Astrocyte (in vitro differentiated cells and primary cell): Measurements from ENCODE around the gene ZNF584. TPM values are rescaled to one million over a fixed set of nuclear protein-coding genes. Genes with fewer than 3 reads are reported as not detected.

Experiments used
- DNase-seq: peaks from one replicate; pipeline ENCODE4 v3.0.0-alpha.2; 2010; ENCODE audit warnings: low read depth
- FAIRE-seq: peaks from 2 replicates; lab custom pipeline; 2011; peaks lifted over from hg19 to GRCh38; lab: Jason Lieb, UNC
- H2AFZ ChIP-seq: 2 replicates; pipeline ENCODE4 v1.6.0; 2012; ENCODE audit warnings: low read depth, low read length, inconsistent platforms
- H3K27ac ChIP-seq: 2 replicates; pipeline ENCODE4 v1.5.1; 2011; ENCODE audit warnings: low read depth, low read length, inconsistent platforms
- H3K27me3 ChIP-seq: 2 replicates; pipeline ENCODE4 v1.6.0; 2011; ENCODE audit warnings: low read length, inconsistent platforms; ENCODE audit not compliant: insufficient read depth
- H3K36me3 ChIP-seq: 2 replicates; pipeline ENCODE4 v1.5.1; 2011; ENCODE audit warnings: low read length, inconsistent platforms; ENCODE audit not compliant: insufficient read depth
- H3K4me1 ChIP-seq: 2 replicates; pipeline ENCODE4 v1.5.1; 2011; ENCODE audit warnings: low read length, inconsistent platforms; ENCODE audit not compliant: insufficient read depth
- H3K4me2 ChIP-seq: 2 replicates; pipeline ENCODE4 v1.6.0; 2012; ENCODE audit warnings: low read length, inconsistent platforms
- H3K4me3 ChIP-seq: 2 replicates; pipeline ENCODE4 v1.5.1; 2011; ENCODE audit warnings: low read depth, mild to moderate bottlenecking, low read length, inconsistent platforms; ENCODE audit not compliant: insufficient read depth
- H3K79me2 ChIP-seq: 2 replicates; pipeline ENCODE4 v1.6.0; 2012; ENCODE audit warnings: mild to moderate bottlenecking, low read length, inconsistent platforms; ENCODE audit not compliant: insufficient read depth
- H3K9ac ChIP-seq: 2 replicates; pipeline ENCODE4 v1.6.0; 2012; ENCODE audit warnings: mild to moderate bottlenecking, low read length, inconsistent platforms
- H3K9me3 ChIP-seq: 2 replicates; pipeline ENCODE4 v1.5.1; 2012; ENCODE audit warnings: low read depth, mild to moderate bottlenecking, low read length, inconsistent platforms; ENCODE audit not compliant: insufficient read depth
- H4K20me1 ChIP-seq: 2 replicates; pipeline ENCODE4 v1.6.0; 2012; ENCODE audit warnings: low read length, inconsistent platforms; ENCODE audit not compliant: insufficient read depth
- H3K27ac Mint-ChIP-seq: one replicate; pipeline ENCODE4 v1.8.0; 2021; ENCODE audit warnings: mild to moderate bottlenecking, mixed read lengths; ENCODE audit not compliant: unreplicated experiment
- H3K27me3 Mint-ChIP-seq: one replicate; pipeline ENCODE4 v1.8.0; 2021; ENCODE audit warnings: low read depth, mixed read lengths; ENCODE audit not compliant: unreplicated experiment
- H3K36me3 Mint-ChIP-seq: one replicate; pipeline ENCODE4 v1.8.0; 2021; ENCODE audit warnings: low read depth, mixed read lengths; ENCODE audit not compliant: unreplicated experiment
- H3K4me1 Mint-ChIP-seq: one replicate; pipeline ENCODE4 v1.8.0; 2021; ENCODE audit warnings: low read depth, mixed read lengths; ENCODE audit not compliant: unreplicated experiment
- H3K4me3 Mint-ChIP-seq: one replicate; pipeline ENCODE4 v1.8.0; 2021; ENCODE audit warnings: mild to moderate bottlenecking, moderate library complexity, mixed read lengths; ENCODE audit not compliant: unreplicated experiment
- H3K9me3 Mint-ChIP-seq: one replicate; pipeline ENCODE4 v1.8.0; 2021; ENCODE audit warnings: mild to moderate bottlenecking, mixed read lengths; ENCODE audit not compliant: unreplicated experiment
- EZH2 ChIP-seq: IDR thresholded peaks from 2 replicates; pipeline ENCODE4 v1.6.1; 2012; ENCODE audit warnings: mild to moderate bottlenecking, low read length, inconsistent platforms; ENCODE audit not compliant: insufficient read depth
- total RNA-seq: library from RNA; stranded (reverse); gene quantifications from 2 replicates; pipeline ENCODE4 v1.2.1, GENCODE V29; 2021
- TF ChIP-seq, protein P1 (sequence below): IDR thresholded peaks from 2 replicates; pipeline ENCODE4 v1.5.1; 2011; ENCODE audit warnings: low read depth, mild to moderate bottlenecking, inconsistent platforms, low read length, moderate library complexity; ENCODE audit not compliant: insufficient read depth

The ZNF584 gene
- total RNA-seq, 1 donor from 2014 or later: 12.7 TPM

DNA sequence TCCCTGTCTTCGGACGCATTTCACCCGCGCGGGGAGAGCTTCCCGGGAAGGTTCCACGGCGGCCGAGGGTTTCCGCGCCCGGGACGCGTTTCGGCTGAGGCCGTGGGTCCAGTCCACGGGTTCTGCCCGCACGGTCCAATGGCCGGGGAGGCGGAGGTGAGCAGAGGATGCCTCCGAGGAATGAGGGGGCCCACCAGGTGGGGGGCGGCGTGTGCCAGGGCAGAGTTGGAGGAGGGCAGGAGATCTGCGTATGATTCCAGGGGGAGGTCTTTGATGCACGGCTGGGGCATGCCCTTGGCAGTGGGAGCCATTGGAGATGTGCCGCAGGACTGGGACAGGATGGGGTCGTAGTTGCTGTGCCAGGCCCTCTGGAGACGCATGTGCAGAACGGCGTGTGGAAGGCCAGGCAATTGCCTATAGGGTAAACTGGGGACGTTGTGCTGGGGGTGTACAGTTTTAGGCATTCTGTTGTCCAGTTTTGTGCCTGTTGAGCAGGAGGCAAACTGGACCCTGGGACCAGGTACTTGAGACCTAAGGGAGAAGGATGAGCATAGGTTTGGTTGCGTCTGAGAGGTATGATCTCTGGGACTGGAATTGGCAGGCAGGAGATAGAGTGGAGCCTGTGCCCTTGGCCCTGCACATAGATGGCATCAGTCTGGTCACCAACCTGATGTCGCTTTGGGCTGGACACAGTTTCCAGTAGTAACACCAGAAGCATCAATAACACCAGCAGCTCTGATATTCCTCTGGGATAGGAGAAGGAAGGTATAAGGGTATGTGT lies 751 bp downstream of the ZNF584 start:
- peaks cover 1% of the 10 kb centered on the region for H3K36me3 Mint-ChIP-seq
- peak overlapping the region; percentile 93 for H3K4me2 ChIP-seq
- peak overlapping the region; percentile 34 for H3K27ac Mint-ChIP-seq
- peaks cover 32% of the 10 kb centered on the region for H3K79me2 ChIP-seq
- DNase-seq (no peak), FAIRE-seq (no peak)
- peaks cover 3% of the 10 kb centered on the region for H3K4me1 Mint-ChIP-seq
- H3K4me1 ChIP-seq: peaks cover 15% of the 10 kb centered on the region
- H3K27ac ChIP-seq: peak overlapping the region; percentile 74
- H3K36me3 ChIP-seq: no peaks in the 10 kb centered on the region
- TF ChIP-seq, protein P1, sequence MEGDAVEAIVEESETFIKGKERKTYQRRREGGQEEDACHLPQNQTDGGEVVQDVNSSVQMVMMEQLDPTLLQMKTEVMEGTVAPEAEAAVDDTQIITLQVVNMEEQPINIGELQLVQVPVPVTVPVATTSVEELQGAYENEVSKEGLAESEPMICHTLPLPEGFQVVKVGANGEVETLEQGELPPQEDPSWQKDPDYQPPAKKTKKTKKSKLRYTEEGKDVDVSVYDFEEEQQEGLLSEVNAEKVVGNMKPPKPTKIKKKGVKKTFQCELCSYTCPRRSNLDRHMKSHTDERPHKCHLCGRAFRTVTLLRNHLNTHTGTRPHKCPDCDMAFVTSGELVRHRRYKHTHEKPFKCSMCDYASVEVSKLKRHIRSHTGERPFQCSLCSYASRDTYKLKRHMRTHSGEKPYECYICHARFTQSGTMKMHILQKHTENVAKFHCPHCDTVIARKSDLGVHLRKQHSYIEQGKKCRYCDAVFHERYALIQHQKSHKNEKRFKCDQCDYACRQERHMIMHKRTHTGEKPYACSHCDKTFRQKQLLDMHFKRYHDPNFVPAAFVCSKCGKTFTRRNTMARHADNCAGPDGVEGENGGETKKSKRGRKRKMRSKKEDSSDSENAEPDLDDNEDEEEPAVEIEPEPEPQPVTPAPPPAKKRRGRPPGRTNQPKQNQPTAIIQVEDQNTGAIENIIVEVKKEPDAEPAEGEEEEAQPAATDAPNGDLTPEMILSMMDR: no peak
- no peak for TF ChIP-seq EZH2
- peak overlapping the region; percentile 86 for H3K9ac ChIP-seq
- no peaks in the 10 kb centered on the region for H3K9me3 Mint-ChIP-seq
- peak overlapping the region; percentile 75 for H3K4me3 ChIP-seq
- no peaks in the 10 kb centered on the region for H3K27me3 ChIP-seq
- H4K20me1 ChIP-seq: no peaks in the 10 kb centered on the region
- no peaks in the 10 kb centered on the region for H3K27me3 Mint-ChIP-seq
- H2AFZ ChIP-seq: peak overlapping the region; percentile 98
- H3K4me3 Mint-ChIP-seq: peak overlapping the region; percentile 90
- H3K9me3 ChIP-seq: no peaks in the 10 kb centered on the region

DNA sequence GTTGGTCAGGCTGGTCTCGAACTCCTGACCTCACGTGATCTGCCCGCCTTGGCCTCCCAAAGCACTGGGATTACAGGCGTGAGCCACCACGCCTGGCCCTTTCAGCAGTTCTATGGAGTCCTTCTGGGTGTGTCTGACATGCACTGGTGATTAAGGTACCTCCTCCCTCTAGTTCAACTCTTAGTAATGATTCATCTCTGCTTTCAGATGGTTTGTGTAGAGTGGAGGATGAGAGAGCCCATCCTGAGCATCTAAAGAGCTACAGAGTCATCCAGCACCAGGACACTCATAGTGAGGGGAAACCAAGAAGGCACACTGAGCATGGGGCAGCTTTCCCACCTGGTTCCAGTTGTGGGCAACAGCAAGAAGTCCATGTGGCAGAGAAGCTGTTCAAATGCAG lies 8.2 kb downstream of the ZNF584 start:
- Histone ChIP-seq H3K4me2 (no peak overlapping the region), H3K9me3 (peaks cover 32% of the 10 kb centered on the region), H2AFZ (no peak overlapping the region), H3K36me3 (peaks cover 38% of the 10 kb centered on the region), H4K20me1 (no peaks in the 10 kb centered on the region), H3K4me1 (no peaks in the 10 kb centered on the region), H3K79me2 (peaks cover 7% of the 10 kb centered on the region), H3K4me3 (no peak overlapping the region), H3K9ac (no peak overlapping the region), H3K27ac (no peak overlapping the region), H3K27me3 (no peaks in the 10 kb centered on the region)
- H3K36me3 Mint-ChIP-seq: peaks cover 37% of the 10 kb centered on the region
- no peak for DNase-seq
- H3K4me1 Mint-ChIP-seq: no peaks in the 10 kb centered on the region
- FAIRE-seq: no peak
- peaks cover 4% of the 10 kb centered on the region for H3K9me3 Mint-ChIP-seq
- no peaks in the 10 kb centered on the region for H3K27me3 Mint-ChIP-seq
- no peak overlapping the region for H3K27ac Mint-ChIP-seq
- H3K4me3 Mint-ChIP-seq: no peak overlapping the region
- TF ChIP-seq, protein P1: no peak
- TF ChIP-seq EZH2: no peak

DNA sequence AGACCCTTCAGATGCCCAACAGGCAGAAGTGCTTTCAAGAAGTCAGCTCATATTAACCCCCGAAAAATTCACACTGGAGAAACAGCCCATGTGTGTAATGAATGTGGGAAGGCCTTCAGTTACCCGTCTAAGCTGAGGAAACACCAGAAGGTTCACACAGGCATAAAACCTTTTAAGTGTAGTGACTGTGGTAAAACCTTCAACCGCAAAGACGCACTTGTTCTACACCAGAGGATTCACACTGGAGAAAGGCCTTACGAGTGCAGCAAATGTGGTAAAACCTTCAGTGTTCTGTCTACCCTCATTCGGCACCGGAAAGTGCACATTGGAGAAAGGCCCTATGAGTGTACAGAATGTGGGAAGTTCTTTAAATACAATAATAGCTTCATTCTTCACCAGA lies 8.6 kb downstream of the ZNF584 start:
- Mint-ChIP-seq H3K36me3 (peaks cover 37% of the 10 kb centered on the region), H3K27me3 (no peaks in the 10 kb centered on the region), H3K4me1 (no peaks in the 10 kb centered on the region), H3K4me3 (no peak overlapping the region), H3K9me3 (peaks cover 4% of the 10 kb centered on the region), H3K27ac (no peak overlapping the region)
- TF ChIP-seq, protein P1: no peak
- no peak for TF ChIP-seq EZH2
- no peak overlapping the region for H3K4me3 ChIP-seq
- FAIRE-seq (no peak), DNase-seq (no peak)
- no peak overlapping the region for H3K27ac ChIP-seq
- H3K27me3 ChIP-seq: no peaks in the 10 kb centered on the region
- peaks cover 32% of the 10 kb centered on the region for H3K9me3 ChIP-seq
- H3K79me2 ChIP-seq: peaks cover 7% of the 10 kb centered on the region
- no peak overlapping the region for H3K4me2 ChIP-seq
- no peaks in the 10 kb centered on the region for H4K20me1 ChIP-seq
- no peak overlapping the region for H2AFZ ChIP-seq
- H3K4me1 ChIP-seq: no peaks in the 10 kb centered on the region
- H3K9ac ChIP-seq: no peak overlapping the region
- peaks cover 38% of the 10 kb centered on the region for H3K36me3 ChIP-seq
